GM19328 (cell line): ENCODE measurements around the gene BAG5.
"Not testable (repeated sequence)": the region's sequence is repeated elsewhere in the genome, so short reads cannot be mapped to it uniquely, and the experiment has no call there.

Source experiments
- ATAC-seq: cut with Tn5 transposase; IDR thresholded peaks from one replicate; pipeline ENCODE4 v1.9.1; 2021; ENCODE audit warnings: mild to moderate bottlenecking, moderate library complexity; ENCODE audit not compliant: unreplicated experiment

Gene BAG5

GRCh38 chr14:103525430-103526246 lies 36.8 kb downstream of the BAG5 start:
- not testable (repeated sequence) for ATAC-seq

GRCh38 chr14:103524002-103524935 lies 38.2 kb downstream of the BAG5 start:
- no peak for ATAC-seq

GRCh38 chr14:103523575-103523954 lies 38.9 kb downstream of the BAG5 start:
- no peak for ATAC-seq

- no peak for ATAC-seq
Measured at GRCh38 chr14:103522649-103523574, 39.5 kb downstream of the BAG5 start, which contains the start of gene CKB. Gene CKB (minus strand): TSS chr14:103522830. CDS start chr14:103522493, 337 bp downstream.

DNA sequence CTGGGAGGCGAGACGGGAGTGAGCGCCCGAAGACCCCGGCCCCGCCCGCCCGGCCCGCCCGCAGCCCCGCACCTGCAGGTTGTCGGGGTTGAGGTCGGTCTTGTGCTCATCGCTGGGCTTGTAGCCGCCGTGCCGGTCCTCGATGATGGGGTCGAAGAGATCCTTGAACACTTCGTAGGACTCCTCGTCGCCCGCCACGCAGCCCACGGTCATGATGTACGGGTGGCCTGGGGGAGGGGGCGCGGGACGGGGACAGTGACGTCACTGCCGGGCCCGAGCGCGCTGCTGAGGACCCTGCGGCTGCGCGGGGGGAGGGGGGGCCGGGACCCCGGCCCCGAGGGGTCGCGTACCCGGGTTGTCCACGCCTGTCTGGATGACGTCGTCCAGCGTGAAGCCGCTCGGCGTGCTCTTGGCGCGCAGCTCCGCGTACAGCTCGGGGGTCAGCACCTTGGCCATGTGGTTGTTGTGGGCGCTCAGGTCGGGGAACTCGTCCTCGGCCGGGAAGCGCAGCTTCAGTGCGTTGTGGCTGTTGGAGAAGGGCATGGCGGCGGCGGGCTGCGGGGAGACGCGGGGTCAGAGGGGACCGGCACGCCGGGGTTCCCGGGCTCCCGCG lies 40.4 kb downstream of the BAG5 start:
- no peak for ATAC-seq

- no peak for ATAC-seq
Measured at GRCh38 chr14:103521438-103521950, 41.0 kb downstream of the BAG5 start.

DNA sequence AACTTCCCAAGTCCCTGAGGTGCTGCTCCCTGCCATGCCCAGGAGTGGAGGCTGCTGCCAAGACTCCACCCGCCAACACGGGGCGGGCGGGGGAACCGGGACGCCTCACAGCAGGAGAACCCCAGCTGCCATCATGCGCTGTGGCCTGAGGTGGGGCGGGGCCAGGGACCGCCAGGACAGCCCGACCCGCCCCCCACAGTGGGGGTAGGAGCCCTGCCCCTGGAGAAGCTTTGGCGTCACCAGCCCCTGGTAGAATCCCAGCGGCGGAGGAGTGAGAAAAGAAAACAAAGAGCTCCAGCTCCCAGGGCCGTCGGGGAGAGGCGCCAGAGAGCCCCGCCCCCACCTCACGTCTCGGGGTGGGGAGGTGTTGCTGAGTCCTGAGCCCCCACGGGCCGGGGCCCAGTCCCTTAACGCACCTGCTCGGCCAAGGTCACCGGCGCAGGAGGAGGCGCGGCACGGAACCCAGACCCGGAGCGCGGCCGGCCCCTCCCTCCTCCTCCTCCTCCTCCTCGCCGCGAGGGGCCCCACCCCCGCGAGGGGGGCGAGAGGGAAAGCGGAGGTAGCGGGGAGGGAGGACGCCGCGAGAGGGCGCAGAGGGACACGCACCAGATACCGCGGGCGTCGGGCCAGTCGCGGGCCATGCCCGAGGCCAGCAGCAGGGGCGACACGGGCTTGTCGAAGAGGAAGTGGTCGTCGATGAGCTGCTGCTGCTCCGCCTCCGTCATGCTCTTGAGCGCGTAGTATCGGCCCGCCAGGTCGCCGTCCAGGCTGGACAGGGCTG lies 41.6 kb downstream of the BAG5 start:
- ATAC-seq, result no peak

DNA sequence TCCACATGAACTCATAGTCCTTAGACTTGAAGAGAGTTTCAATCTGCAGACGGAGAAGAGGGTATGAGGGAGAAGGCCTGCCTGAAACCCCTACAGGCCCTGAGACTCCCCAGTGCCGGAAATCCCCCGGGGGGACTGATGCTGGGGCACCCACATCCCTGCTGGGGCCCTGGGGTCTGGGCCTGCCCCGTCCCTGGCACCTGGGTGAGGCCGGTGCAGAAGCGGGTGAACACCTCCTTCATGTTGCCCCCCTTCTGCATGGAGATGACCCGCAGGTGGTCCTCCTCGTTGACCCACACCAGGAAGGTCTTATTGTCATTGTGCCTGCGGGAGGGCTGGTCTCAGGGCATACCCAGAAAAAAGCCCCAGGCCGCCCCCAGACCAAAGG lies 42.2 kb downstream of the BAG5 start:
- no peak for ATAC-seq

GRCh38 chr14:103519837-103520212 lies 42.6 kb downstream of the BAG5 start:
- no peak for ATAC-seq

- ATAC-seq, result no peak
Measured at GRCh38 chr14:103519043-103519836, 43.2 kb downstream of the BAG5 start.

- ATAC-seq, result no peak
Measured at GRCh38 chr14:103518422-103519042, 43.9 kb downstream of the BAG5 start.

GRCh38 chr14:103517721-103518421 lies 44.6 kb downstream of the BAG5 start:
- no peak for ATAC-seq

DNA sequence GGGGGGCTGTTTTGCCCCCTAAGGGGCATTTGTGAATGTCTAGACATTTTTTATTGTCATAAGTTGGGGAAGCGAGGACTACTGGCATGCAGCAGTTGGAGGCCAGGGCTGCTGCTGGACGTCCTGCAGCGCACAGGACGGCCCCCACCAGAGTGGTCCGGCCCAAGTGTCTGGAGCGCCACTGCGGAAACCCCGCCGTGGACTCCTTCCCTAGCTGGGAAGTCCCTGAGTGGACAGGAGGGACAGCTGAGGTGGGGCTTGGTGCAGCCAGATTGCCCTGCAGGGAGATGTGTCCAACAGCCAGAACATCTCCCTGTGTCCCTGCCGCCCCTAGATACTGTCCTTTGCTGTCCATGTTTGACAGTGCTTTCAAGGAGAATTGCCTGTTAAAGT lies 45.3 kb downstream of the BAG5 start:
- no peak for ATAC-seq

GRCh38 chr14:103516426-103517173 lies 45.9 kb downstream of the BAG5 start:
- ATAC-seq, result no peak

- no peak for ATAC-seq
Measured at GRCh38 chr14:103514596-103515421, 47.6 kb downstream of the BAG5 start.
